ENCODE data around the gene XRCC6. TPM values are rescaled to one million over a fixed set of nuclear protein-coding genes. Genes with fewer than 3 reads are reported as not detected.
"Not testable (repeated sequence)": the region's sequence is repeated elsewhere in the genome, so short reads cannot be mapped to it uniquely, and the experiment has no call there.

Gene XRCC6
- total and polyA plus RNA-seq, 10 donors, result 93.6 to 183 (median 152) TPM

- Histone ChIP-seq H3K4me1 (peaks cover 4 to 21% (median 17%) of the 10 kb centered on the region in 6 donors), H3K36me3 (peaks cover 0 to 39% (median 25%) of the 10 kb centered on the region in 6 donors), H3K27ac (peak overlapping the region in 1 of 8 donors; percentile 21), H3K27me3 (replicated peaks in 1 of 7) (no peaks in the 10 kb centered on the region), H3K9me3 (no peaks in the 10 kb centered on the region), H3K4me3 (no peak overlapping the region)
- DNase-seq, result no peak
- TF ChIP-seq POLR2AphosphoS5 (IDR thresholded peaks at IDR 0.05), result no peak
- no peak for TF ChIP-seq POLR2A (IDR thresholded peaks at IDR 0.05)
- TF ChIP-seq CTCF (IDR thresholded peaks at IDR 0.05 in 8 of 11, conservative IDR thresholded peaks at IDR 0.05 in 3 of 11), result no peak
- intact Hi-C loops (cut with DNase I; ENCODE audit: low total_unique reads), result no loop called here
- WGBS, 5 donors, result 89 to 92% (median 89%) methylated on average over 21 of the region's 21 CpGs
Observed at GRCh38 chr22:41668971-41669911, 48.1 kb downstream of the XRCC6 start.

- Histone ChIP-seq H3K4me1 (peaks cover 0 to 11% (median 8%) of the 10 kb centered on the region in 6 donors), H3K36me3 (peaks cover 0 to 53% (median 31%) of the 10 kb centered on the region in 6 donors)
- DNase-seq; H3K4me3 ChIP-seq; intact Hi-C loops (cut with DNase I; ENCODE audit: low total_unique reads); H3K27me3 ChIP-seq (replicated peaks in 1 of 7); H3K9me3 ChIP-seq; H3K27ac ChIP-seq: not testable (repeated sequence)
- 91 to 95% (median 93%) methylated on average over 10 of the region's 10 CpGs for WGBS, 5 donors
Observed at GRCh38 chr22:41672096-41672495, 51.0 kb downstream of the XRCC6 start.

DNA sequence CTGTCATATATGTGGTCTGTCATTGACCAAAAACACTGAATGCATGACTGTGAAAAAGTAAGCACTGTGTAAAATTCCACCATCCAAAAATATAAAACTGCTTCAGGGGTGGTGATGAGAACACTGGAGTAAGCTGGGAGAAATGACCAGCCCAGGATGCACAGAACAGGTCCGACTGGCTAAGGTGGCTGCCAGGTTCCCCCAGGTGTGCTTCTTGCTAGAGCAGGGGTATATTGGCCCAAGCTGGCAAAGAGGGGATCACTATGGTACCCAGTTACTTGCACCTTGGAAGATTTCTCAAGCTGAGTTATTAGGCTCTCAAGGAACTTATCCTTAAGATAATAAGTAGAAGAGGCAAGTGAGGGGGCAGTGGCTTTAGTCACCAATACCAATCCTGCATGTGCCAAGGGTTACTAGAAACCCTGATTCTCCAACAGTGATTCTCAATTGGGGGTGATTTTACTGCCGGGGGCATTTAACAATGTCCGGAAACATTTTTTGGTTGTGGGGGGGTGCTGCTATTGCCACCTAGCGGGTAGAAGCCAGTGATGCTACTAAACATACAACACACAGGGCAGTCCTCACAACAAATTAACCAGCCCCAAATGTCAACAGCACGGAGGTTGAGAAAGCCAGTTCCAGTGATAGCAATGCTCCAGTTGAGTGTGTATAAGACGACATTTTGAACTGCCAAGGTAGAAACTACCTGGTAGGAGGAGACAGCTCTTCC, 51.9 kb downstream of the XRCC6 start:
- WGBS, 5 donors, result 71 to 87% (median 84%) methylated on average over 6 of the region's 6 CpGs

More for the DNA sequence above, 51.9 kb downstream of the XRCC6 start:
- H3K4me3 ChIP-seq, result no peak overlapping the region
- intact Hi-C loops (cut with DNase I; ENCODE audit: low total_unique reads), result no loop called here
- DNase-seq, result no peak
- H3K27ac ChIP-seq, result peak overlapping the region in 1 of 8 donors; percentile 36
- TF ChIP-seq POLR2AphosphoS5 (IDR thresholded peaks at IDR 0.05) (no peak), CTCF (IDR thresholded peaks at IDR 0.05 in 8 of 11, conservative IDR thresholded peaks at IDR 0.05 in 3 of 11) (peak in 4 of 11 experiments; percentile 22 to 32 (median 26))
- no peaks in the 10 kb centered on the region for H3K27me3 ChIP-seq (replicated peaks in 1 of 7)
- H3K9me3 ChIP-seq, result no peaks in the 10 kb centered on the region
- peaks cover 0 to 62% (median 40%) of the 10 kb centered on the region in 6 donors for H3K36me3 ChIP-seq
- peaks cover 0 to 6% (median under 1%) of the 10 kb centered on the region in 6 donors for H3K4me1 ChIP-seq
